ENCODE measurements around the gene PXN.

- no peak for TF ChIP-seq EZH2 (IDR thresholded peaks at IDR 0.05; ENCODE audit: insufficient read depth, poor library complexity, severe bottlenecking)
- TF ChIP-seq EZH2phosphoT487 (IDR thresholded peaks at IDR 0.05; ENCODE audit: insufficient read depth, low read depth): no peak
These were observed 93.5 kb downstream of the PXN start for GRCh38 chr12:120172053-120172452.

Measured in GM23248 (cell line).